GM21529 (cell line): ENCODE data around the gene ALX4.

ENCODE experiments used
- ATAC-seq: cut with Tn5 transposase; IDR thresholded peaks from one replicate; pipeline ENCODE4 v1.9.1; 2021; ENCODE audit not compliant: unreplicated experiment

The ALX4 gene

DNA sequence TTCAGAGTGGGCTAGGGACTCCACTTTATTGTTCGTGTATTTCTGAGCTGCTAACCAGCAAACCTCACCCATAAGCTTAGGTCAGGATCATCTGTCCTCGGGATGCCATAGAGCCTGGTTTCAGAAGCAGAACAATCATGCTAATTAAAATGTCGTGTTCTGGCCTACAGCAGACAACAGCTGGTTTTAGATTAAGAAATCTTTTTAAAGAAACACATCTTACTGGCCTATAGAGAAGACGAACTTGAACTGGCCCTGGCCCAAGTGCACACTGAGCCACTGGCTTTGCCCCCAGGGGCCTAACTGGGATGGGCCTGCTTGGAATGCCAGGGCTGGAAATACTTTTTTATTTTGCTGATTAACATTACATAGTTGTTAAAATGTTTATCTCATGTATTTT lies 63.2 kb downstream of the ALX4 start:
- ATAC-seq = no peak

DNA sequence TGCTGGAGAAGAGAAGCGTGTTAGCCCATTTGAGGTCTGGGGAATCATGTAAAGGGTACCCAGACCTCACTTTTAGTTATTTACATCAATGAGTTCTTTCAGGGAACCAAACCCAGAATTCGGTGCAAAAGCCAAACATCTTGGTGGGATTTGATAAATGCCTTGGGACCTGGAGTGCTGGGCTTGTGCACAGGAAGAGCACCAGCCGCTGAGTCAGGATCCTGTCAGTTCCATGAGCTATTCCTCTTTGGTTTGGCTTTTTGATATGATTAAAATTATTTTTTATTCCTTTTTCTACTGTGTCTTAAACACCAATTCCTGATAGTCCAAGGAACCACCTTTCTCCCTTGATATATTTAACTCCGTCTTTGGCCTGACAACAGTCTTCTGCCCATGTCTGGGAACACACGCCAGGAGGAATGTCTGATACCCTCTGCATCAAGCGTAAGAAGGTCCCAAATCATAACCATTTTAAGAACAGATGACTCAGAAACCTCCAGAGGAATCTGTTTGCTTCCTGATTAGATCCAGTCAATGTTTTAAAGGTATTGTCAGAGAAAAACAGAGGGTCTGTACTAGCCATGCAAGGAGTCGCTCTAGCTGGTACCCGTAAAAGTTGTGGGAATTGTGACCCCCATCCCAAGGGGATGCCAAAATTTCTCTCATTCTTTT lies 65.2 kb downstream of the ALX4 start:
- ATAC-seq = no peak

DNA sequence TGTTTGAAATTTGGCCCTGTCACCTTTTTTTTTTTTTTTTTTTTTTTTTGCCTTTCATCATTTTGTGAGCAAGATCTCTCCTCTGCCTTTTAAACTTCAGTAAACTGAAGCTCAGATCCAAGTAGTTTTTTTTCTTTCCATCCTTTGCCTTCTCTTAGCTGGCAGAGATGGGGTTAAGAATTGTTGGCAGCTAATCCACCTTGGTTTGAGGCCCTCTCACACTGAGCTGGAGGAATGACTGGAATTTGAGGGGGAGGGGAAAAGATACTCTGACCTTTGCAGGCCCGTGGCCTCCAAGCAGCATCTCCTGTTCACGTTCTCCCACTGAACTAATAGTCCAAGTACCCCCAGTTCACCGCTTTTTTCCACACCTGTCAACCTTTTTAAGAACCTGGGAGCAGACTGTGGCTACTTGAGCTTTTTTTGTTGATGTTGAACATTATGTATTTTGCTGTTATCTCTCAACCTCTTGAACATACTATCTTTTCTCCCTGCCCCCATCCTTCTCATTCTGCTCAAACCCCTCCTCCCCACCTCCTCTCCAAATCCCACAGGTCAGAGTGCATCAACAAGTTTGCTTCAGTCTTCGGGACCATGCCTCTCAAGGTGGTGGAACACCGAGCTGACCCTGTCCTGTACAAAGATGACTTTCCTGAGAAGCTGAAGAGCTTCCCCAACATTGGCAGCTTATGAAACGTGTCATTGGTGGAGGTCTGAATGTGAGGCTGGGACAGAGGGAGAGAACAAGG lies 66.2 kb downstream of the ALX4 start:
- no peak for ATAC-seq

DNA sequence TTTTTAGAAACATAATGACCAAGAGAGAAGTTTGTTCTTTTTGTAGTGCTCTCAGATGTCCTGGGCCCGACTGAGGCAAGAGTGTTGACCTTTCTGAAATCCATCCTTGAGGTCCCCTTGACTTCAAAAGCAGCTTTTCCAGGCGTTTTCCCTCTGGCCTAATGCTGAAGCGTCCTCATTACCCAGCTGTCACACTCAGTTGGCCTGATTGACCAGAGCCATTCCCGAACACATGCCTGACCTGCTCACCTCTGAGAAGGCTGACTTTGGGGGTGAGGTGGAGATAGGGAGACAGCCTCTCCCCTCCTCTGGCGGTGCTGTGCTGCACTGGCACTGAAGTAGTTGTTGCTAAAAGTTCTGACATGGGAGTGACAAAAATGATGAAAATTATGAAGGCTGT lies 66.9 kb downstream of the ALX4 start:
- ATAC-seq = no peak

DNA sequence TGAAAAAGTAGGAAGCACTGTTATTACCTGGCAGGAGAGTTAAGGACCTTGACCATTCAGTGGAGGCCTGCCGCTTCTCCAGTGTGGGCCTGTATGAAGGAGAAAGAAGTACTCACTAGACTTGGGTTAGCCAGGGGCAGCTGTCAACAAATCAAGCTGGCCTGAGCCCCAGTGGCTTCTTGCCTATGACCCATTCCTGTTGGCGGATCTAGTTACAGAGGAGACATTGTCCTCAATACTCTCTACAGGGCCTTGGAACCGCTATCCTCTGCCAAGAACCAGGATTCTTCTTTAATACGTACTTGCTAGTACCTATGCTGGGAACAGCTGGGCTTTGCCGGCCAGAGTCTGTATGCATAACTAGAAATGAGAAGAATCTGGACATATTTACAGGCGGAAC lies 68.1 kb downstream of the ALX4 start:
- ATAC-seq = no peak

DNA sequence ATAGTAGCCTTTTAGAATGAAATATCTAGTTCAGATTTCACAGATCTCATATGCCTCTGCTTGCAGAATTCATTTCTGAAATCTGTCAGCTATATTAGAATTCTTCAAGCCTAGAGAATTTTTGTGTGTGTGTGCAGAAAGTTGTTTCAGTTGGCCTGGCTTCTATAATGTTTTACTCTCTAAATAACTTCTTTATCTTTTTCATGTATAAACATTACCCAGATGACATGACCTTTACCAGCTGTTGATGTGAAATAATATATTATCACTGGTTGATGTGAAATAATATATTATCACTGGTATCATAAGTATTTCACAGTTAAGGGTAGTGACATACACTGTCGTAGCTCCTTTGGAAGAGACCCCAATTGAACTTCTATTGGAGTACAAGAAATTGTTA lies 72.8 kb downstream of the ALX4 start:
- no peak for ATAC-seq

DNA sequence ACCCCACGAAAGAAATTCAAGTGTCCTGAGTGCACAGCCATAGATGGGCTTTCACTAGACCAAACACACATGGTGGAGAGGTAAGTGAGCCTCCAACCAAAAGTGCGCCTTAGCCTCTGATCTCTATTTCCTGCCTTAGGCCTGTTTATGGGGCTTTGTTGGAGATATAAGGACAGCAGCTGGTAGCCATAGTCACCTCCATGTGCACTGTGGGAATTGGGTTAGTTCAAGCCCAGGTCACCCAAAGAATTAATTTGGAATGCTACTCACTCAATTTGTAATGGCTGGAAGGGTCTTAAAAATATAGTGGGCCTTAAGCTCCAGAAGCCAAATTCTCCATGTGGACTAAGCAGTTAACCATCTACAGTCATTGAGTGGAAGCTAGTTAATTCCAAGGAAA lies 73.6 kb downstream of the ALX4 start:
- ATAC-seq = no peak

DNA sequence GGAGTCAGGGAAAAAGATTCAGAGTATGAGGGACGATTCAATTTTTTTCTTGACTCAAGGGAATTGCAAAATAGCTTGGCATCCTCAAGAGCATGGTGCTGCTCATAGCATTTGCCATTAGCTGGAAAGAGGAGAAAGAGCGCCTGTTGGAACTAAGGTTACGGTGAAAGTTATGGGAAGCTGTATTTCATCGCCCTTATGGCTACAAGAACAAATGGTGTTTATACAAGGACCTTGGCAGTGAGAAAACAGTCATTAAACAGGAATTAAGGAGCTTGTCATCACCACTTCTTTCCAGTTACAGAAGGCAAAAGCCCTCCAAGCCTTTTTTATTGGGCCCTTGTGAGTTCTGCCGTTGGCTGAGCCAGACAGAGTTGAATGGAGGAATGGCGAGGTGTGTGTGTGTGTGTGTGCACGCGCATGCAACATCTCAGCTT lies 74.2 kb downstream of the ALX4 start:
- no peak for ATAC-seq

DNA sequence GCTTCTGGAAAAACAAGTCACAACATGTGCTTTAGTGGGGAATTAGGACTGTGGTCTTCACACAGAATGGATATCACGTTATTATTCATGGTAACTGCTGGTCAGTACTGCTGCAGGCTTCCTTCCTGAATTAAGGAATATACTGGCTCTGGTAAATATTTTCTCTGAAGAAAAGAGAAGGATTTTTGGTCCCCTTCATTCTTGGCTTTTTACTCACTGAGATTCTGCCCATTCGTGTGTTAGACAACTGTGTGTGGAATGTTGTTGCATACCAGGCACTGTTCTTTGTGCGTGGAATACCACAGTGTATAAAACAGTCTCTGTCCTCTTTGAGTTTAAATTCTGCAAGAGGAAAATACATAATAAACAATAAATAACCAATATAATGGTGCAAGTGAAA lies 80.3 kb downstream of the ALX4 start:
- ATAC-seq = no peak

DNA sequence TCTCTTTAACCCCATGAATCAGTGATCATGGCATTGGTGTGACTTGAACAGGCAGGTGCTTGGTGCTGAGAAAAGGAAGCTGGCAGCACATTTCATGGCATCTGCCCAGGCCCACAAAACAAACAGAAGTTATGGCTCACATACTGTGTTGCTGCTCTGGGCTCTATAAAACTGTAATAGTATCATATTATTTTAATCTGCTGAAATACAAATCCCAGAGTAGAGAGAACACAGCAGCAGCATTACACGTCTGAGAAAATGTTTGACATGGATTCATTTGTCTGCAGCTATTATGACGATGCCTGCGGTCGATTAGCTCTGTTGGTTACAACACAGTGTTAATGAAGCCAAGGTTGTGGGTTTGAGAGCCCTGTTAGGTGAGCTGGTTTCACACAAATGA lies 80.8 kb downstream of the ALX4 start:
- no peak for ATAC-seq

DNA sequence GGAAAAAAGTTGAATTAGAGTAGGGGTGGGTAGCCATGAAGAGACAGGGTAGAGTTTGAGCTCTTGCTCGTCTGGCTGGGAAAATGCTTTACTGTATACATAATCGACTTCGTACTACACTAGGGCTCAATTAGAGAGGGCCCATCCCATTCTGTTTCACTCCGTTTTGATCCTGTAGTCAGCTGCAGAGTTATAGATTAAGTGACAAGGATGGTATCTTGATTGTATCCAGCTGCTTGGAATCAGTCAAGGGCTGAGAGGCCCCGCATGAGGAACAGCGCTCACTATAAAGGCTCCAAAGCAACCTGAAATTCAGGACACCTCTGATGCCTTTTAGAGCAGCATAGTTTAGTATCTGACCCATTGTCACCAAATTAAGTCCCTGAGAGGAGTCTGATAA lies 81.6 kb downstream of the ALX4 start:
- no peak for ATAC-seq

DNA sequence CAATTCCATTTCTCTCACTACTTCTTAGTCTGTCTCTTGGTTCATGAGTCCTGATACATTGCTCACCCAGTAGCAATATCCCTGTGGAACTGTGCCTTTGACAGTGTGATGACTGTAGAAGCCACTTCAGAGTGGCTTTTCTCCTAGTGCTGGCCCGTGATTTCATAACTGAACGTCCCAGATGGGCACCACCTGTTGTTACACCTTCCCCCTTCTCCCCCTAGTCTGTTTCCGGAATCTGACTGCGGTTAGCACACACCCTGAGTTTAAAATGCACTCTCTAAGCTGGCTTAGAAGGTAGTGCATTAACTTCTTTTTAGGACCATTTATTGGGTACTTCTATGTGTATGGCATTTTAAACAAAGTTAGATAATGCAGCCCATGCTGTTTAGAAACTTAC lies 83.0 kb downstream of the ALX4 start:
- ATAC-seq = no peak

DNA sequence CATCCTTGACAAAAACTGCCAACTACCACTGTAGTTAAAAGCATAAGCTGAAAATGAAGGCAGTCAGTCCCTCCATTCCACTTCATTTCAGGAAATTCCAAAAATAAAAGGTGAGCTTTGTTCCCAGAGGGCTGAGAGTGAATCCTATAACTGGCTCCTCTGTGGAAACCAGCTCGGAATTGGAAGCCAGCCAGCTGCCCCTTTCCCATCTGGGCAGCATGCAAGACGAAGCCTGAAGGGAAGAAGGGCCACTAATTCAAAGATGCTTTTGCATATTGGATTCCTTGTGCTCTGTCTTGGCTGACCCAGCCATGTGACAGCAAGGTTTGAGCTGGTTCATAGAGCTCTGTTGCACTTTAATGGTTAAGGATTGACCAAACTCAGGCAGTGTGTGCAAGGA lies 83.4 kb downstream of the ALX4 start:
- ATAC-seq = no peak

DNA sequence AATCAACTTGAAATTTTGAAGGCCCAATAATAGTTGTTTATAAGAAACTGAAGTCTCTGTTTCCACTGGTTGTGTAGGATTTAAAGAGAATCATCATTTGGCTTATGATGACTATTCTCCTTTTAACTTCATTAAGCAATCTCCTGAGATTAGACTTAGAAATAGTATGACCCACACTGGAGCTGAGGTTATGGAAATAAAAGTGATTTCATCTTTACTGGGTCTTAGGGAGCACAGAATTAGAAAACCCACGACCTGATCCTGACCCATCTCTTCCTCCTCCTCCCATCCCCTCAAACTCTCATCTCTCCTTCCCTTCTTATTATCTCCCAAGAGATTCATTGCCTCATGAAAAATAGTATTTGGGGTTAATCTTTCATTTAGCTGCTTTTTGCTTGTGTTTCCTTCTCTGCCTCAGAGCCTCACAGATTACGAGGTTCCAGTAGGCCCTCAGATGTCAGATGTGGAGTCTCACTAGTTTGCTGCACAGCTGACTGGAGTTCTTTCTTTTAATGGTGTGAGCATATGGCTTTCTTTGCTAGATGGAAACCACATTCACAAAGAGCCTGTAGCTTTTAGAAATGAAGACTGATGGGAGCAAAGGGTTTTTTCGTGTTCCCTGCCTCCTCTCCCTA lies 85.0 kb downstream of the ALX4 start:
- ATAC-seq = no peak

DNA sequence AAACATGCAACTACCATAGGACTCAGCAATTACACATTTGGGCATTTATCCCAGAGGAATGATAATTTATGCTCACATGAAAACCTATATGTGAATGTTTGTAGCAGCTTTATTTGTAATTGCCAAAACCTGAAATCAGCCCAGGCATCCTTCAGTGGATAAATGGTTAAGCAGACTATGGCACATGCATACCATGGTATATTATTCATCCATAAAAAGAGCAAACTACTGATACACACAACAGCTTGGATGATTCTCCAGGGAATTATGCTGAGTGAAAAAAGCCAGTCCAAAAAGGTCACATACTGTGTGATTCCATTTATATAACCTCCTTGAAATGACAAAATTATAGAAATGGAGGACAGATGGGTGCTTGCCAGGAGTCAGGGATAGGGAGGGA lies 86.7 kb downstream of the ALX4 start:
- ATAC-seq = no peak

DNA sequence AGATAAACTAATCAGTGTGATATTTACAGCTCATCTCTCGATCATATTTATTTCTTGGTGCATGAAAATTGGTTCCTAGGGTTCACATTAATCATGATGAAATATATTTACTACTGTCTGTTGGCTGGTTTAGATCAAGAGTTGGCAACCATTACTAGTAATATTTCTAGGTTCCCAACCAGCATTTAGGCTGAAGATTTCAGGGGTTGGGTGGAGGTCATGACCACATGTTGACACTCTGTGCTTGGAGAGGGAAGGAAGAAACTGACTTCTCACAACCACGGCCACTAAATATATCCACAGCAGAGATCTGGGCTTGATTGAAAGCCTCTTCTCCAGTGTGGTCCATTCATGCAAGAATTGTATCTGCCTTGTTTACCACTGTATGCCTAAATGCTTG lies 87.9 kb downstream of the ALX4 start:
- no peak for ATAC-seq

DNA sequence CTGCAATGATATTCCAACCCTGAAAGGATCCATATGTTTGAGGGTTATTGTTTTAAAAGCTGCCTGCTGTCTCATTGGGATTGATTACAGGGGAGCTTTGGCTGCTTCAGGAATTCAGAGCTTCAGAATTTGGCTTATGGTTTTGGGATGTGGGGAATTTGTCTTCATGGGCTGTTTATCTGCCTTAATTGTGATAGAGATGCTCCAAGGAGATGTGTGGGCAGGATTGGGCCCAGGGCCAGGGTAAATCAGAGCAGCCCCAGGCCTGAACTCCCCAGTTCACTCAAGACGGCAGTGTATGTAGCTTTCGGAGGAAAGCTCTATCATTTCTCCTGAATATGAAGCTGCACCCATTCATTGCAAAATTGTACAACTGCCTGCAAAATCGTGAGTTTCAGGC lies 88.5 kb downstream of the ALX4 start:
- no peak for ATAC-seq

DNA sequence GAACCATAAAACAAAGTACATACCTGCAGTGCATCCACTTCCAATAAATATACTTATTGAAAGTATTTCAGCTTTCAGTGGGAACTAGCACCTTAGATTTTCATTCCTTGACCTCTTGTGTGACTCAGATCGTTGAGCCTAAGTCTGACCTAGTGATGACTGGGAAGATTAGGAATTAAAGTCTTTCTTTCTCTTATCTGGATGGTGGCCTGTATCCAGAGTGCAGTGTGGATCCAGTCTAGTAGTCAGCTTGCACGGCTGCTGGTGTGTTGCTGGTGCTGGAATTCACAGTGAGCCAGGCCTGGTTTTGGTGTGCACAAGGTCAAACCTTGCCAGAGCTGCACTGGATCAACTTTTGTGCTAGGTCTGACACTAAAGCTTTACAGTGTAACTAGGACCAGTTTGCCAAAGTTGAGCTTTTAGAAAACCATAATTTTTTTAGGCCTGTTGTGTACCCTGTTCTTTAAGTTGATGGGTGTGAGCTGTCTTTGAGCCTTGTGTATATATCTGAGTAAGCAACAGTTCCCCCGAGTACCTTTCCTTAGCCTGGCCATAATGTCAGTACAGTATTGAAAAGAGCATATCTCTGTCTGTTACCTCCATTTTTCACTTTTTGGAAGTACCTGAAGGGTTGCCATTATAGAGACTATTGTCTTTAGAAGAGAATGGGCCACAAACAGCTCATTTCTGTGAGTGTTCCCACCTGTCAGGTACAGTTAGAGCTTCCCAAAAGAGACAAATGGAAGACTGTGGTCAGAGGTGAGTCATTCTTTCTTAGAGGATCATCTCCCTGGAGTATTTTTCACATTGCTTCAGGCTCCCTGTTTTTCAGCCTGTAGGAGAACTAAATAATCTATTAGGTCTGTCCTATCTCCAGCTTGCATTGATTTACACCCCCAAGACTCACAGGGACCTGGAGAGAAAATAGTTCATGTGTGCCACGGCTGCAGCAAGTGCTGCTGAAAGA lies 89.8 kb downstream of the ALX4 start:
- ATAC-seq = no peak

DNA sequence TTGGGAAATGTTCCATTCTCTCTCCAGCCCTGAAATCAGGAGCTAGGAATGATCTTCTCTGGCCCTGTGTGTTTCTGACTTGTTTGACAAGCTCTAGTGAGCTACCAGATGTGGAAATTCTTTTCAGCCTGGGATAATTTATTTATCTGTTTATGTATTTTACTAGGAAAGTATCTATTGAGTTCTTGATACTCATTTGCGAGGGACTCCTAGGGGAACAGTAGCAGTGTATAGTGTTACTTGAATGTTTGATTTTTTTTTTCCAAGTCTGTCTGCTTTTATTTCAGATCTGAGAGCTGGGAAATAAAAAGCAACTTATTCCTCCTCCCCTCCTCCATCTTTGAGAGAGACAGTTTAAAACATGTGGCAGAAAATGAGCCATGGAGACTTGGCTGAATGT lies 92.5 kb downstream of the ALX4 start:
- ATAC-seq = no peak

DNA sequence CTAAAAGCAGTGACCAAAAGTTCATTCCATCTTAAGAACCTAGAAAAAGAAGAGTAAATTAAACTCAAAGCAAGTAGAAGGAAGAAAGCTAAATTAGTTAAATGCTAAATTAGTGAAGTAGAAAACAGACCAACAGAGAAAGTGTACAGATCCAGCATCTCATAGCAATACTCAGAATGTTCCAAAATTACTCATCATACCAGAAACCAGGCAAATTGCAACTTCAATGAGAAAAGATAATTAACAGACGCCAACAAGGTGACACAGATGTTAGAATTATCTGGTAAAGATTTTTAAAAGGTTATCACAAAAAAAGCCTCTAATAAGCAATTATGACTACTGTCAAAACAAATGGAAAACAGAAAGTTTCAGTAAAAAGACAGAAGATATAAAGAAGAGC lies 96.8 kb downstream of the ALX4 start:
- ATAC-seq = no peak

DNA sequence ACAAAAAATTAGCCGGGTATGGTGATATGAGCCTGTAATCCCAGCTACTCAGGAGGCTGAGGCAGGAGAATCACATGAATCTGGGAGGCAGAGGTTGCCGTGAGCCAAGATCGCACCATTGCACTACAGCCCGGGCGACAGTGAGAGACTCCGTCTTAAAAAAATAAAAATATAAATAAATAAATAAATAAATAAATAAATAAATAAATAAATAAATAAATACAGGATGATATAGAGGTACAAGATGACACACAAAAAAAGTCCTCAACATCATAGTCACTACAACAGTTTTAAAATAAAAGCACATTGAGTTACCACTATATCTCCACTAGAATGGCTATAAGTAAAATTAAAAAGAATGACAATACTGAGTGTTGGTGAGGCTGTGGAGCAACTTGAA lies 97.8 kb downstream of the ALX4 start:
- ATAC-seq = no peak
